T-helper 2 cell treated with Interferon-gamma antibody and Interleukin-4, amounts not matched to agents 100 ng/mL and 5 ng/mL, for 36 hours (primary cell): Measurements from ENCODE around the gene SLC12A8. TPM values are rescaled to one million over a fixed set of nuclear protein-coding genes. Genes with fewer than 3 reads are reported as not detected.

Experiments
- intact Hi-C: fragments of 100-400 bp; cut with micrococcal nuclease; formaldehyde crosslinking; loops from one replicate; pipeline ENCODE4 v1.15.1; 2023
- total RNA-seq: library from RNA; stranded (reverse); gene quantifications from 2 replicates; pipeline ENCODE4 v1.2.3, GENCODE V29; 2022

Gene SLC12A8
- total RNA-seq, 1 donor from 2014 or later, result 0.32 TPM

GRCh38 chr3:125187599-125187910, 25.0 kb downstream of the SLC12A8 start:
- intact Hi-C loops, result no loop called here

- intact Hi-C loops, result no loop called here
Measured at GRCh38 chr3:125186800-125187598, 25.5 kb downstream of the SLC12A8 start.

GRCh38 chr3:125186261-125186787, 26.2 kb downstream of the SLC12A8 start:
- intact Hi-C loops, result no loop called here

- intact Hi-C loops, result no loop called here
Measured at GRCh38 chr3:125185805-125186204, 26.7 kb downstream of the SLC12A8 start.

GRCh38 chr3:125179884-125180240, 32.7 kb downstream of the SLC12A8 start:
- intact Hi-C loops, result no loop called here

GRCh38 chr3:125179143-125179883, 33.2 kb downstream of the SLC12A8 start:
- intact Hi-C loops, result no loop called here

- intact Hi-C loops, result no loop called here
Measured at GRCh38 chr3:125177746-125178145, 34.8 kb downstream of the SLC12A8 start.

- intact Hi-C loops, result no loop called here
Measured at GRCh38 chr3:125175295-125176078, 37.1 kb downstream of the SLC12A8 start.

- intact Hi-C loops, result no loop called here
Measured at GRCh38 chr3:125172346-125172745, 40.2 kb downstream of the SLC12A8 start.

- intact Hi-C loops, result no loop called here
Measured at GRCh38 chr3:125168711-125169393, 43.7 kb downstream of the SLC12A8 start.

GRCh38 chr3:125166599-125167136, 45.9 kb downstream of the SLC12A8 start:
- intact Hi-C loops, result no loop called here

GRCh38 chr3:125165948-125166553, 46.5 kb downstream of the SLC12A8 start:
- intact Hi-C loops, result no loop called here

GRCh38 chr3:125165189-125165947, 47.2 kb downstream of the SLC12A8 start:
- intact Hi-C loops, result no loop called here

- intact Hi-C loops, result no loop called here
Measured at GRCh38 chr3:125163739-125164601, 48.6 kb downstream of the SLC12A8 start.

- intact Hi-C loops, result no loop called here
Measured at GRCh38 chr3:125161607-125162219, 50.8 kb downstream of the SLC12A8 start.

GRCh38 chr3:125160606-125161371, 51.8 kb downstream of the SLC12A8 start:
- intact Hi-C loops, result no loop called here

GRCh38 chr3:125157183-125157582, 55.4 kb downstream of the SLC12A8 start:
- intact Hi-C loops, result no loop called here

GRCh38 chr3:125156456-125156855, 56.1 kb downstream of the SLC12A8 start:
- intact Hi-C loops, result no loop called here
